ENCODE results near the gene CD55.

Gene CD55

DNA sequence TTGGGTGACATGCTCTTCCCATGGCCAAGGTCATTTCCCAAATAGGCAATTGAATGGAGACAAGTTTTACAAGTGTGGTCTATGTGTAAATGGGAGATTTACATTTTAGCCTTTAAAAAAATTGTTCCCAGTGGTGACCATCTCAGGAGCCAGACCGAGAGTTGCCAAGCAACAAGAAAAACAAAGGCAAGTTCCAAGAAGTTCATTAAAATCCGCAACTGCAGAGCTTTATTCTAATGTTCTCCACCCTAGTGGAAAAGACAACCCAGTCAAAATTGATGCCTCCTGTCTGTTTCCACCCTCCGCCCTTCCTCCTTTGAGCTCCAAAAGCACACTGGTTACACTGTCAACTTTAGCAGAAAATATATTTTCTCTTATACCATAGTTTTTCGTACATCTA, 33.2 kb upstream of the CD55 start:
- H3K4me3 Mint-ChIP-seq: no peak overlapping the region
- H3K27me3 Mint-ChIP-seq: peaks cover 42% of the 10 kb centered on the region
- peaks cover 11% of the 10 kb centered on the region for H3K9me3 Mint-ChIP-seq
- ATAC-seq (replicated peaks; ENCODE audit: extremely low read depth, poor library complexity, severe bottlenecking) (no peak), DNase-seq (ENCODE audit: low spot score in 2 of 2) (no peak)
- H3K4me1 Mint-ChIP-seq: no peaks in the 10 kb centered on the region
- no peaks in the 10 kb centered on the region for H3K36me3 Mint-ChIP-seq (ENCODE audit: insufficient read depth)
- H3K27ac Mint-ChIP-seq (ENCODE audit: low read depth): no peak overlapping the region

DNA sequence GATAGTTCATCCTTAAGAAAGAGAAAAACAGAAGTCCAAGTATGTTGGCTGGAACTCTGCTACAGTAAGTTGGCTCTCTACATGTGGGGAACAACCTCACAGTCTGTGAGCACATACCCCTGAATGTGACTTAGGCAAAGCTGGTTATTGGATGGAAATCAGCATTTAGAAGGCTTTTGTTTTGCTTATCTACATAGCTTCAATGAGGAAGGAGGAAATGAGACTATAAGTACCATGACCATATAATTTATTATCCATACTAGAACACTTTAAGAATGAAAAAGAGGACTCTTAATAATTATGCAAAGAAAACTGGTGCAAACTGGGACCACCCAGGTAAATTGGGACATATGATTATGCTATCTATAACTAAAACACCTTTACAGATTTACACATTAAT, 31.7 kb upstream of the CD55 start:
- ATAC-seq (replicated peaks; ENCODE audit: extremely low read depth, poor library complexity, severe bottlenecking) (no peak), DNase-seq (ENCODE audit: low spot score in 2 of 2) (no peak)
- Mint-ChIP-seq H3K36me3 (ENCODE audit: insufficient read depth) (no peaks in the 10 kb centered on the region), H3K27me3 (peaks cover 42% of the 10 kb centered on the region), H3K27ac (ENCODE audit: low read depth) (no peak overlapping the region), H3K4me1 (no peaks in the 10 kb centered on the region), H3K4me3 (no peak overlapping the region), H3K9me3 (peaks cover 11% of the 10 kb centered on the region)

DNA sequence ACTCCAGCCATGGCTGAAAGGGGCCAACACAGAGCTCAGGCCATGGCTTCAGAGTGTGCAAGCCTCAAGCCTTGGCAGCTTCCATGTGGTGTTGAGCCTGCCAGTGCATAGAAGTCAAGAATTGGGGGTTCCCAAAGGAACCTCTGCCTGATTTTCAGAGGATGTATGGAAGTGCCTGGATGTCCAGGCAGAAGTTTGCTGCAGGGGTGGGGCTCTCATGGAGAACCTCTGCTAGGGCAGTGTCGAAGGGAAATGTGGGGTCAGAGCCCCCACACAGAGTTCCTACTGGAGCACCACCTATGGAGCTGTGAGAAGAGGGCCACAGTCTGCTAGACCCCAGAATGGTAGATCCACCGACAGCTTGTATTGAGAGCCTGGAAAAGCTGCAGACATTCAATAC, 29.8 kb upstream of the CD55 start:
- Mint-ChIP-seq H3K27me3 (peaks cover 29% of the 10 kb centered on the region), H3K27ac (ENCODE audit: low read depth) (no peak overlapping the region), H3K4me3 (no peak overlapping the region)

DNA sequence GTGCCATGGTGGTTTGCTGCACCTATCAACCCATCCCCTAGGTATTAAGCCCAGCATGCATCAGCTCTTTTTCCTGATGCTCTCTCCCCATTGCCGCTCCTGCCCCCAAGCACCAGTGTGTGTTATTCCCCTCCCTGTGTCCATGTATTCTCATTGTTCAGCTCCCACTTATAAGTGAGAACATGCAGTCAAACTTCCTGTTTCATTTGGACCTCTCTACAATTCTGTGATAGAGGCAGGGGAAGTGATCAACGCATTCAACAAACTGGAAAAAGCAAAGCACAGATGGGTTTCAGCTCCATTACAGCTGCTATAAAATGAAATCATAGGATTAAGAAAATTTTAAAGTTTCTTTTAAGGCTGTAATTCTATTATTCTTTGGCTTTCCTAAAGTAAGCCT, 23.3 kb upstream of the CD55 start:
- Mint-ChIP-seq H3K27me3 (peaks cover 41% of the 10 kb centered on the region), H3K36me3 (ENCODE audit: insufficient read depth) (no peaks in the 10 kb centered on the region), H3K4me1 (peaks cover 7% of the 10 kb centered on the region), H3K9me3 (no peaks in the 10 kb centered on the region), H3K4me3 (no peak overlapping the region), H3K27ac (ENCODE audit: low read depth) (no peak overlapping the region)
- DNase-seq (ENCODE audit: low spot score in 2 of 2): no peak
- ATAC-seq (replicated peaks; ENCODE audit: extremely low read depth, poor library complexity, severe bottlenecking): no peak

More for the DNA sequence above, 29.8 kb upstream of the CD55 start:
- no peak for DNase-seq (ENCODE audit: low spot score in 2 of 2)
- Mint-ChIP-seq H3K9me3 (peaks cover 11% of the 10 kb centered on the region), H3K36me3 (ENCODE audit: insufficient read depth) (no peaks in the 10 kb centered on the region), H3K4me1 (no peaks in the 10 kb centered on the region)
- ATAC-seq (replicated peaks; ENCODE audit: extremely low read depth, poor library complexity, severe bottlenecking): no peak

DNA sequence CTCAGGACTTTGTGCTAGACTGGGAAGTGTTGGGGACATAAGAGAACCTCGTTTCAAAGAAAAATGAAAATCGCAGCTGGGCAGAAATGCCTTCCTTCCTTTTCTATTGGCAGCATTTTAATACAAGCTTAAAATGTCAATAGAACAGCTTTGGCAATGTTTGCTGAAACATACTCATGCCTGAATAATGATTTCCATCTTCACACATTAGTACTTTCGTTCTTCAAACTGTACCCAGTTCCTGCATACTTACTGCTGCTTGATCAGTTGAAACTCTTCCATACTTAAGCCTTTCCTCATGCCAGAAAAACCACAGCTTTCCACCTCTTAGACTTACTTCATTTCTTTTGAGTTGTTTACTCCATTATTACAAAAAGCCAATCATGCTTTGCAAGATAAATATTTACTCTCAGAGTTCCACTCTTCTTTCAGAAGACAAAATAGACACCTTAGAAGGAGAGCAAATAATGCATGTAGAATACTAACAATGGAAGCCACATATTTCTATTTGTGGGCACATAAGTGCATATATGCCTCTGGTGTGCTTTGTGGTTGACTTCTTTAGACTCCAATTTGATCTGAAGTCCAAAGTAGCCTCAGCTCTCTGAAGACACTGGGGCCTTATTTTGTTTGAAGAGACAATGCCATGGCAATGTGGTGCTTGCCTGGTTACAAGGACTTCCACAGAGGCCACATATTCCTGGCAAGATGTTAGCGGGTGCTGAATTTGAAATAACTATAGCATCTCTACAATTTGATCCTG, 22.7 kb upstream of the CD55 start:
- ATAC-seq (replicated peaks; ENCODE audit: extremely low read depth, poor library complexity, severe bottlenecking) (no peak), DNase-seq (ENCODE audit: low spot score in 2 of 2) (no peak)
- Mint-ChIP-seq H3K36me3 (ENCODE audit: insufficient read depth) (no peaks in the 10 kb centered on the region), H3K27me3 (peaks cover 46% of the 10 kb centered on the region), H3K27ac (ENCODE audit: low read depth) (no peak overlapping the region), H3K4me3 (no peak overlapping the region), H3K4me1 (peaks cover 7% of the 10 kb centered on the region), H3K9me3 (no peaks in the 10 kb centered on the region)

- Mint-ChIP-seq H3K9me3 (no peaks in the 10 kb centered on the region), H3K27ac (ENCODE audit: low read depth) (no peak overlapping the region), H3K4me3 (no peak overlapping the region), H3K4me1 (peaks cover 7% of the 10 kb centered on the region), H3K36me3 (ENCODE audit: insufficient read depth) (no peaks in the 10 kb centered on the region), H3K27me3 (peaks cover 46% of the 10 kb centered on the region)
- no peak for ATAC-seq (replicated peaks; ENCODE audit: extremely low read depth, poor library complexity, severe bottlenecking)
- DNase-seq (ENCODE audit: low spot score in 2 of 2): no peak
These were observed 20.5 kb upstream of the CD55 start for GRCh38 chr1:207300970-207301369.

GRCh38 chr1:207302618-207303393, 18.7 kb upstream of the CD55 start:
- H3K27ac Mint-ChIP-seq (ENCODE audit: low read depth): no peak overlapping the region
- H3K9me3 Mint-ChIP-seq: no peaks in the 10 kb centered on the region
- ATAC-seq (replicated peaks; ENCODE audit: extremely low read depth, poor library complexity, severe bottlenecking) (no peak), DNase-seq (ENCODE audit: low spot score in 2 of 2) (no peak)
- no peak overlapping the region for H3K4me3 Mint-ChIP-seq
- H3K4me1 Mint-ChIP-seq: peaks cover 7% of the 10 kb centered on the region
- H3K27me3 Mint-ChIP-seq: peaks cover 43% of the 10 kb centered on the region
- peaks cover 2% of the 10 kb centered on the region for H3K36me3 Mint-ChIP-seq (ENCODE audit: insufficient read depth)

- ATAC-seq (replicated peaks; ENCODE audit: extremely low read depth, poor library complexity, severe bottlenecking) (no peak), DNase-seq (ENCODE audit: low spot score in 2 of 2) (no peak)
- no peak overlapping the region for H3K4me3 Mint-ChIP-seq
- no peaks in the 10 kb centered on the region for H3K9me3 Mint-ChIP-seq
- peaks cover 2% of the 10 kb centered on the region for H3K36me3 Mint-ChIP-seq (ENCODE audit: insufficient read depth)
- peaks cover 7% of the 10 kb centered on the region for H3K4me1 Mint-ChIP-seq
- peaks cover 33% of the 10 kb centered on the region for H3K27me3 Mint-ChIP-seq
- no peak overlapping the region for H3K27ac Mint-ChIP-seq (ENCODE audit: low read depth)
These were observed 16.6 kb upstream of the CD55 start for GRCh38 chr1:207304710-207305488.

DNA sequence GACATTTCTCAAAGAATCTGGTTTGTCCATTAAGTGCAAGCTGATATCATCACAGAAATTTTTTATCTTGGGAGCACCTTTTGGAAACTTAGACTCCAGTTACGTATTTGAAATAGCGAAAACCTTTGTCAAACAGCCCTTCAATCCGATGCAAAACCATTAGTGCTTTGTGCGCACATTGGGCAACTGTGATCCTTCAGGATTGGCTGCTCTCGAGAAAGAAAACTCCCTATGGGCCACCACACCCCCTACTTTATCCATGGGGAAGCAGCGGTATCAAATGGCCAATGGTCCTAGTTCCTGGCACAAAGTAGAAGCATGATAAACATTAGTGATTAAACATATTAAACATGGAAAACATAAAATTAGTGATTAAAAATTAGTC, 16.0 kb upstream of the CD55 start:
- DNase-seq (ENCODE audit: low spot score in 2 of 2) (no peak), ATAC-seq (replicated peaks; ENCODE audit: extremely low read depth, poor library complexity, severe bottlenecking) (no peak)
- Mint-ChIP-seq H3K27ac (ENCODE audit: low read depth) (no peak overlapping the region), H3K36me3 (ENCODE audit: insufficient read depth) (peaks cover 2% of the 10 kb centered on the region), H3K27me3 (peaks cover 33% of the 10 kb centered on the region), H3K4me1 (peaks cover 7% of the 10 kb centered on the region), H3K4me3 (no peak overlapping the region), H3K9me3 (no peaks in the 10 kb centered on the region)

- ATAC-seq (replicated peaks; ENCODE audit: extremely low read depth, poor library complexity, severe bottlenecking) (no peak), DNase-seq (ENCODE audit: low spot score in 2 of 2) (no peak)
- Mint-ChIP-seq H3K36me3 (ENCODE audit: insufficient read depth) (peaks cover 2% of the 10 kb centered on the region), H3K27me3 (peaks cover 33% of the 10 kb centered on the region), H3K4me3 (no peak overlapping the region), H3K9me3 (no peaks in the 10 kb centered on the region), H3K4me1 (peaks cover 7% of the 10 kb centered on the region), H3K27ac (ENCODE audit: low read depth) (no peak overlapping the region)
These were observed 15.5 kb upstream of the CD55 start for GRCh38 chr1:207306023-207306422.

DNA sequence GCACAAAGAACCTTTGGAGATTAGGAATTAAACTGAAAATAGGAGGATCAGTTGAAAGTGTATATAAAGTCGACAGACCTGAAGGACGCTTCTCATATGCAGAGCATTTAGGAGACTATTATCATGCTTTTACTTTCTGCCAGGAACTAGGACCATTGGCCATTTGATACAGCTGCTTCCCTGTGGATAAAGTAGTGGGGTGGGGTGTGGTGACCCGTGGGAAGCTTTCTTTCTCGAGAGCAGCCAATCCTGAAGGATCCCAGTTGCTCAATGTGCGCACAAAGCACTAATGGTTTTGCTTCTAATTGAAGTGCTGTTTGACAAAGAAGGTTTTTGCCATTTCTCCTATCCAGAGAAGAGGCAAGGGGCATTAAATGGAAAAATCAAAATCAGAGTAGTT, 14.9 kb upstream of the CD55 start:
- Mint-ChIP-seq H3K27ac (ENCODE audit: low read depth) (no peak overlapping the region), H3K9me3 (no peaks in the 10 kb centered on the region), H3K36me3 (ENCODE audit: insufficient read depth) (peaks cover 2% of the 10 kb centered on the region), H3K4me1 (peaks cover 7% of the 10 kb centered on the region), H3K27me3 (peaks cover 33% of the 10 kb centered on the region), H3K4me3 (no peak overlapping the region)
- ATAC-seq (replicated peaks; ENCODE audit: extremely low read depth, poor library complexity, severe bottlenecking): no peak
- no peak for DNase-seq (ENCODE audit: low spot score in 2 of 2)

GRCh38 chr1:207308451-207309190, 12.9 kb upstream of the CD55 start:
- H3K27ac Mint-ChIP-seq (ENCODE audit: low read depth): no peak overlapping the region

More at GRCh38 chr1:207308451-207309190, 12.9 kb upstream of the CD55 start:
- Mint-ChIP-seq H3K4me3 (no peak overlapping the region), H3K27me3 (peaks cover 15% of the 10 kb centered on the region), H3K4me1 (no peaks in the 10 kb centered on the region), H3K36me3 (ENCODE audit: insufficient read depth) (peaks cover 2% of the 10 kb centered on the region), H3K9me3 (no peaks in the 10 kb centered on the region)
- no peak for ATAC-seq (replicated peaks; ENCODE audit: extremely low read depth, poor library complexity, severe bottlenecking)
- no peak for DNase-seq (ENCODE audit: low spot score in 2 of 2)

Measured in central memory CD8-positive, alpha-beta T cell (primary cell).